WTC11 (cell line): ENCODE results near the gene NAB1. TPM values are rescaled to one million over a fixed set of nuclear protein-coding genes. Genes with fewer than 3 reads are reported as not detected.

Source experiments
- ATAC-seq: fragments of 200-7000 bp; cut with Tn5 transposase; 2 replicates; pipeline ENCODE4 v1.10.0; 2021; ENCODE audit warnings: mild to moderate bottlenecking, moderate library complexity
- Bru-seq: library from RNA; stranded (reverse); fragments of 400-500 nt; gene quantifications from one replicate; lab custom pipeline; 2021; lab: Mats Ljungman, UMichigan
- CTCF ChIA-PET: fragments of 300-600 bp; sonication (Branson Sonifier 250); formaldehyde crosslinking; loops from one replicate; lab custom pipeline; 2021; ENCODE audit warnings: antibody characterized with exemption; lab: Charles Lee
- POLR2A ChIA-PET: fragments of 350-600 bp; sonication (Branson Sonifier 250); formaldehyde crosslinking; loops from one replicate; lab custom pipeline; 2021; ENCODE audit warnings: antibody characterized with exemption; lab: Charles Lee
- DNase-seq: peaks from one replicate; pipeline ENCODE4 v3.0.0; 2021; ENCODE audit warnings: low spot score
- H3K27ac Mint-ChIP-seq: 2 replicates; pipeline ENCODE4 v1.8.0; 2021; ENCODE audit warnings: mixed read lengths
- H3K27me3 Mint-ChIP-seq: 2 replicates; pipeline ENCODE4 v1.8.0; 2021; ENCODE audit warnings: low read depth, mild to moderate bottlenecking, moderate library complexity, mixed read lengths
- H3K36me3 Mint-ChIP-seq: 2 replicates; pipeline ENCODE4 v1.8.0; 2021; ENCODE audit warnings: mixed read lengths
- H3K4me1 Mint-ChIP-seq: 2 replicates; pipeline ENCODE4 v1.8.0; 2022; ENCODE audit warnings: mixed read lengths
- H3K4me3 Mint-ChIP-seq: 2 replicates; pipeline ENCODE4 v1.8.0; 2021; ENCODE audit warnings: mild to moderate bottlenecking, moderate library complexity, mixed read lengths
- H3K9me3 Mint-ChIP-seq: 2 replicates; pipeline ENCODE4 v1.8.0; 2021; ENCODE audit warnings: mixed read lengths
- ARID4B ChIP-seq: sonication (generic); formaldehyde crosslinking; IDR thresholded peaks from 2 replicates; pipeline ENCODE4 v1.8.0; 2023; ENCODE audit warnings: missing genetic modification reagents, mild to moderate bottlenecking, borderline replicate concordance
- ATF1 ChIP-seq: sonication (generic); formaldehyde crosslinking; IDR thresholded peaks from 2 replicates; pipeline ENCODE4 v1.8.1; 2023; ENCODE audit warnings: mild to moderate bottlenecking, moderate library complexity, missing genetic modification reagents
- ATF2 ChIP-seq: sonication (generic); formaldehyde crosslinking; IDR thresholded peaks from 2 replicates; pipeline ENCODE4 v1.8.1; 2022; ENCODE audit warnings: low read depth, missing genetic modification reagents, borderline replicate concordance
- CDX4 ChIP-seq: fragments of 250-450 bp; sonication (Bioruptor Pico); IDR thresholded peaks from 2 replicates; pipeline ENCODE4 v1.9.0; 2021; ENCODE audit warnings: moderate library complexity, mild to moderate bottlenecking, inconsistent platforms, borderline replicate concordance
- CREM ChIP-seq: sonication (generic); formaldehyde crosslinking; IDR thresholded peaks from 2 replicates; pipeline ENCODE4 v1.8.1; 2022; ENCODE audit warnings: mild to moderate bottlenecking, missing genetic modification reagents, moderate library complexity
- ELF4 ChIP-seq: sonication (generic); formaldehyde crosslinking; IDR thresholded peaks from 2 replicates; pipeline ENCODE4 v1.8.1; 2022; ENCODE audit warnings: low read depth, mild to moderate bottlenecking, moderate library complexity, missing genetic modification reagents
- GABPB1 ChIP-seq: sonication (generic); formaldehyde crosslinking; IDR thresholded peaks from 2 replicates; pipeline ENCODE4 v1.8.1; 2023; ENCODE audit warnings: mild to moderate bottlenecking, missing genetic modification reagents
- HMGXB4 ChIP-seq: sonication (generic); formaldehyde crosslinking; IDR thresholded peaks from 2 replicates; pipeline ENCODE4 v1.8.1; 2023; ENCODE audit warnings: mild to moderate bottlenecking, moderate library complexity, missing genetic modification reagents
- NFATC4 ChIP-seq: fragments of 250-450 bp; sonication (Bioruptor Pico); IDR thresholded peaks from 2 replicates; pipeline ENCODE4 v1.9.0; 2021; ENCODE audit warnings: mild to moderate bottlenecking
- NFE2L1 ChIP-seq: sonication (generic); formaldehyde crosslinking; IDR thresholded peaks from 2 replicates; pipeline ENCODE4 v1.8.1; 2023; ENCODE audit warnings: missing genetic modification reagents
- NR3C1 ChIP-seq: sonication (generic); formaldehyde crosslinking; conservative IDR thresholded peaks from 2 replicates; pipeline ENCODE4 v1.8.1; 2023; ENCODE audit warnings: low read depth, mild to moderate bottlenecking, missing genetic modification reagents
- PREB ChIP-seq: sonication (generic); formaldehyde crosslinking; IDR thresholded peaks from 2 replicates; pipeline ENCODE4 v1.8.1; 2022; ENCODE audit warnings: mild to moderate bottlenecking, missing genetic modification reagents, moderate library complexity, borderline replicate concordance
- SP1 ChIP-seq: sonication (generic); formaldehyde crosslinking; conservative IDR thresholded peaks from 2 replicates; pipeline ENCODE4 v1.8.1; 2022; ENCODE audit warnings: missing genetic modification reagents
- TCF7 ChIP-seq: sonication (generic); formaldehyde crosslinking; IDR thresholded peaks from 2 replicates; pipeline ENCODE4 v1.8.0; 2022; ENCODE audit warnings: mild to moderate bottlenecking, low read depth, missing genetic modification reagents, moderate library complexity
- USF1 ChIP-seq: sonication (generic); formaldehyde crosslinking; IDR thresholded peaks from 2 replicates; pipeline ENCODE4 v1.8.0; 2022; ENCODE audit warnings: mild to moderate bottlenecking, missing genetic modification reagents
- ZBTB21 ChIP-seq: sonication (generic); formaldehyde crosslinking; IDR thresholded peaks from 2 replicates; pipeline ENCODE4 v1.8.1; 2023; ENCODE audit warnings: mild to moderate bottlenecking, missing genetic modification reagents, borderline replicate concordance
- ZBTB43 ChIP-seq: sonication (generic); formaldehyde crosslinking; IDR thresholded peaks from 2 replicates; pipeline ENCODE4 v1.8.1; 2023; ENCODE audit warnings: mild to moderate bottlenecking, missing genetic modification reagents
- ZNF232 ChIP-seq: sonication (generic); formaldehyde crosslinking; IDR thresholded peaks from 2 replicates; pipeline ENCODE4 v1.8.0; 2022; ENCODE audit warnings: mild to moderate bottlenecking, missing genetic modification reagents
- ZNF671 ChIP-seq: fragments of 250-450 bp; sonication (Bioruptor Pico); IDR thresholded peaks from 2 replicates; pipeline ENCODE4 v1.8.0; 2021; ENCODE audit warnings: mild to moderate bottlenecking
- long read RNA-seq, 3 experiments: library from RNA in 1 of 3; library from capped mRNA in 1 of 3; library from polyadenylated mRNA in 1 of 3; unstranded in 2 of 3; stranded (forward) in 1 of 3; transcript quantifications; one replicate each; pipeline ENCODE4 v2.0.0, GENCODE V29; 2021
- total RNA-seq: library from RNA; stranded (reverse); gene quantifications from 3 replicates; pipeline ENCODE4 v1.2.3, GENCODE V29; 2021

The NAB1 gene
- total RNA-seq (30.2 to 32.0 TPM (median 31.2 TPM) in 3 replicates), Bru-seq, nascent RNA (percentile 84 among the genes with signal in this experiment)
- long read RNA-seq, experiment 1, transcript NAB1-202 (8 exons, 2,360 nt), result major isoform, 26 of 109 reads
- long read RNA-seq, experiment 1, partial matches to known transcripts, result 25 of 109 reads
- long read RNA-seq, experiment 1, other reads (novel, unspliced or antisense), result 54 of 109 reads
- long read RNA-seq, experiment 2, partial matches to known transcripts, result 14 of 22 reads
- long read RNA-seq, experiment 2, other reads (novel, unspliced or antisense), result 7 of 22 reads
- long read RNA-seq, experiment 3, partial matches to known transcripts, result 0 of 4 reads
- long read RNA-seq, experiment 3, other reads (novel, unspliced or antisense), result 2 of 4 reads

GRCh38 chr2:190649035-190649797, at the start of gene NAB1:
Gene NAB1 (plus strand): TSS chr2:190649083. CDS start chr2:190659177, 10,094 bp downstream.
- ATAC-seq, result peak; percentile 75
- CTCF ChIA-PET, result interaction anchor here (1.1 to 2.8 kb wide), 3 partner anchors 31 to 330 kb away, joined by 3 to 11 read pairs (median 11); partner anchors contain the start of gene HIBCH
- peak; percentile 60 for DNase-seq
- H3K9me3 Mint-ChIP-seq, result no peaks in the 10 kb centered on the region
- H3K27me3 Mint-ChIP-seq, result peaks cover 18% of the 10 kb centered on the region
- H3K4me3 Mint-ChIP-seq, result peak within 1 kb of the TSS; percentile 93
- no peaks in the 10 kb centered on the region for H3K36me3 Mint-ChIP-seq
- POLR2A ChIA-PET, result interaction anchor here (0.6 to 1.0 kb wide), 2 partner anchors 13 to 37 kb away, joined by 3 to 6 read pairs; no protein-coding TSS in a partner anchor
- H3K27ac Mint-ChIP-seq, result no peak within 1 kb of the TSS
- peaks cover 18% of the 10 kb centered on the region for H3K4me1 Mint-ChIP-seq
- TF ChIP-seq NFE2L1 (CRISPR knock-in tag) (no peak), ELF4 (CRISPR knock-in tag) (no peak), ATF2 (CRISPR knock-in tag) (no peak), ATF1 (CRISPR knock-in tag) (no peak), USF1 (CRISPR knock-in tag) (0 out of 2 replicates have a peak, but pooled peaks have one; percentile 7), PREB (CRISPR knock-in tag) (no peak), NR3C1 (CRISPR knock-in tag) (no peak), CDX4 (CRISPR knock-in tag) (no peak), GABPB1 (peak; percentile 28; the same call in 1 of the 2 replicates), CREM (CRISPR knock-in tag) (no peak), NFATC4 (CRISPR knock-in tag) (no peak), ARID4B (CRISPR knock-in tag) (peak; percentile 44; the same call in 1 of the 2 replicates), ZBTB21 (no peak), ZBTB43 (no peak; the same call in 1 of the 2 replicates), HMGXB4 (CRISPR knock-in tag) (peak; percentile 67; the same call in 1 of the 2 replicates), ZNF671 (no peak), SP1 (0 out of 2 replicates have a peak, but pooled peaks have one; percentile 25), TCF7 (CRISPR knock-in tag) (no peak), ZNF232 (no peak)
